Measurements from ENCODE around the gene ARPC2.

- TF ChIP-seq POLR2A (IDR thresholded peaks at IDR 0.05) (no peak), EP300 (IDR thresholded peaks at IDR 0.05; ENCODE audit: low read depth) (no peak), POLR2AphosphoS5 (IDR thresholded peaks at IDR 0.05) (no peak)
- TF ChIP-seq, protein P1, sequence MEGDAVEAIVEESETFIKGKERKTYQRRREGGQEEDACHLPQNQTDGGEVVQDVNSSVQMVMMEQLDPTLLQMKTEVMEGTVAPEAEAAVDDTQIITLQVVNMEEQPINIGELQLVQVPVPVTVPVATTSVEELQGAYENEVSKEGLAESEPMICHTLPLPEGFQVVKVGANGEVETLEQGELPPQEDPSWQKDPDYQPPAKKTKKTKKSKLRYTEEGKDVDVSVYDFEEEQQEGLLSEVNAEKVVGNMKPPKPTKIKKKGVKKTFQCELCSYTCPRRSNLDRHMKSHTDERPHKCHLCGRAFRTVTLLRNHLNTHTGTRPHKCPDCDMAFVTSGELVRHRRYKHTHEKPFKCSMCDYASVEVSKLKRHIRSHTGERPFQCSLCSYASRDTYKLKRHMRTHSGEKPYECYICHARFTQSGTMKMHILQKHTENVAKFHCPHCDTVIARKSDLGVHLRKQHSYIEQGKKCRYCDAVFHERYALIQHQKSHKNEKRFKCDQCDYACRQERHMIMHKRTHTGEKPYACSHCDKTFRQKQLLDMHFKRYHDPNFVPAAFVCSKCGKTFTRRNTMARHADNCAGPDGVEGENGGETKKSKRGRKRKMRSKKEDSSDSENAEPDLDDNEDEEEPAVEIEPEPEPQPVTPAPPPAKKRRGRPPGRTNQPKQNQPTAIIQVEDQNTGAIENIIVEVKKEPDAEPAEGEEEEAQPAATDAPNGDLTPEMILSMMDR (IDR thresholded peaks at IDR 0.05): no peak
Measured at GRCh38 chr2:218196974-218197373, 20.0 kb upstream of the ARPC2 start.

All from transverse colon (tissue), 4 donors.